T-helper 1 cell treated with Interleukin-12 subunit alpha and Interleukin-12 subunit beta and Interleukin-4 antibody, amounts not matched to agents 30 μg/mL and 1 μg/mL, for 36 hours (primary cell): ENCODE data around the gene PRRC2B.

Experiments
- H3K27ac Mint-ChIP-seq: one replicate; pipeline ENCODE4 v1.8.0; 2021; ENCODE audit warnings: mild to moderate bottlenecking, mixed read lengths
- H3K27me3 Mint-ChIP-seq: one replicate; pipeline ENCODE4 v1.8.0; 2021; ENCODE audit warnings: low read depth, mixed read lengths
- H3K36me3 Mint-ChIP-seq: one replicate; pipeline ENCODE4 v1.8.0; 2021; ENCODE audit warnings: low read depth, mixed read lengths
- H3K4me1 Mint-ChIP-seq: one replicate; pipeline ENCODE4 v1.8.0; 2021; ENCODE audit warnings: low read depth, mixed read lengths
- H3K4me3 Mint-ChIP-seq: one replicate; pipeline ENCODE4 v1.8.0; 2021; ENCODE audit warnings: mild to moderate bottlenecking, moderate library complexity, mixed read lengths
- H3K9me3 Mint-ChIP-seq: one replicate; pipeline ENCODE4 v1.8.0; 2021; ENCODE audit warnings: mixed read lengths

The PRRC2B gene

DNA sequence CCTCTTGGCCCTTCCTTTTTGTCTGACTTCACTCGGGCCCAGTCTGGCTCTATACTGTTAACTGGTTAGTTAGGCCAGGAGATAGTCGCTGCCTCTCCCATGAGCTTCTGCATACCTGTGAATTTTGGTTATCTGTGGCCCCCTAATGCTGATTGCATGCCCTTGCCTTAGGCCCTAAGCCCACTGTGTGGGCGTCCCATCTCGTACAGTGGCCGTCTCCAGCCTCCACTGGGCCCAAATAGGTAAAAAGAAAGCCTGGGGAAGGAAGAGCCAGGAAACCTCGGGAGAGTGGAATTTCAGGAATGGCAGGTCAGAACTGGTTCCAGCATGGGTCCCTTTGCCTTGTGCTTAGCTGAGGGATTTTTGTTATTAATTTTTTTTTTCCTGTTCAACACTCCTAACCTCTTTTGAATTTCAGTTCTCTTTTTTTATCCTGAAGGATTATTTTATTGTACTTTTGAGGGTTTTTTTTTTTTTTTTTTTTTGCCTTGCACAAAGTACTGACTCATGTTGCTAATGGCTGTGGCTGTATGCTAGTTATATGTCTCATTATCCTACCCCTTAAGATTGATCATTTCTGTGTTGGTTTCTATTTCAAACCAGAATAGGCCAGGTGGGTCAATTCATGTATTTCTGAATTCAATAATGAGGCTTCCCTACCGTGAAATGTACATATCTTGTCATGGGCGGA lies 3.4 kb downstream of the PRRC2B start:
- Mint-ChIP-seq H3K27ac (peak overlapping the region; percentile 75), H3K27me3 (no peaks in the 10 kb centered on the region), H3K36me3 (peaks cover 14% of the 10 kb centered on the region), H3K4me1 (peaks cover 63% of the 10 kb centered on the region), H3K9me3 (no peaks in the 10 kb centered on the region), H3K4me3 (peak overlapping the region; percentile 82)

DNA sequence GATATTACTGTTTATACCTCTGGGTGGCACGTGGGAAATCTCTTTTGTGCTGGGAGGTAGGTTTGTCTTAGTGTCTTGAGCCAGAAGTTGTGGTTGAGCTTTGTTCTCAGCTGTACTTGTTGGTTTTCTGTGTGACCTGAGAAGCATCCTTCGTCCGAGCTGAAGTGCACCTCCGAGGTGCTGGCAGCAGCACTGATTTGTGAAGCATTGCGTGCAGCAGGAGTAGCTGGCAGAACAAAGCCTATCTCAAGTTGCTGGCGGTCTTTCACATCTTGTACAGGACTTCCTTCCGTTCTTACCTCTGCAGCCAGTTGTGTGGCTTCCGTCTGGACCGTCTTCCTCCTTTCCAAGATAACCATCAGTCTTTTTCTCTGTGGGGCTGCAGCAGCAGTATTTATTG lies 4.3 kb downstream of the PRRC2B start:
- peak overlapping the region; percentile 75 for H3K27ac Mint-ChIP-seq
- H3K9me3 Mint-ChIP-seq: no peaks in the 10 kb centered on the region
- peaks cover 68% of the 10 kb centered on the region for H3K4me1 Mint-ChIP-seq
- no peaks in the 10 kb centered on the region for H3K27me3 Mint-ChIP-seq
- peak overlapping the region; percentile 82 for H3K4me3 Mint-ChIP-seq
- peaks cover 22% of the 10 kb centered on the region for H3K36me3 Mint-ChIP-seq

GRCh38 chr9:131399972-131400371 lies 6.1 kb downstream of the PRRC2B start:
- no peaks in the 10 kb centered on the region for H3K27me3 Mint-ChIP-seq
- peak overlapping the region; percentile 51 for H3K4me3 Mint-ChIP-seq
- peaks cover 28% of the 10 kb centered on the region for H3K36me3 Mint-ChIP-seq
- peaks cover 70% of the 10 kb centered on the region for H3K4me1 Mint-ChIP-seq
- H3K27ac Mint-ChIP-seq: peak overlapping the region; percentile 26
- no peaks in the 10 kb centered on the region for H3K9me3 Mint-ChIP-seq

DNA sequence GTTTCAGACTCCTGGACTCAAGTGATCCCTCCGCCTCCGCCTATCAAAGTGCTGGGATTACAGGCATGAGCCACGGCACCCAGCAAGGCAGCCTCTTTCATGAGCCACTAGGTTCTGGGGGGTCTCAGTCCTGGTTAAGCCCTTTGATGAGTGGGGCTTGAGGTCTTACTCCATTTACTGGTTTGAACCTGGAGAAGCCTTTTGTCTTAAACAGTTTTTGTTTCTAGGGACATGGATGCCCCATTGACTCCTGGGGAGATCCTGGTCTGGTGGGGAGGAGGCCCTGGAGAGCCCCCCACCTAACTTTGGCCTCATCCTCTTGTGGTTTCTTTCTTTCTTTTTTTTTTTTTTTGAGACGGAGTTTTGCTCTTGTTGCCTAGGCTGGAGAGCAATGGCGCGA lies 6.7 kb downstream of the PRRC2B start:
- Mint-ChIP-seq H3K27me3 (no peaks in the 10 kb centered on the region), H3K4me1 (peaks cover 70% of the 10 kb centered on the region), H3K36me3 (peaks cover 29% of the 10 kb centered on the region), H3K9me3 (no peaks in the 10 kb centered on the region), H3K27ac (no peak overlapping the region), H3K4me3 (no peak overlapping the region)

DNA sequence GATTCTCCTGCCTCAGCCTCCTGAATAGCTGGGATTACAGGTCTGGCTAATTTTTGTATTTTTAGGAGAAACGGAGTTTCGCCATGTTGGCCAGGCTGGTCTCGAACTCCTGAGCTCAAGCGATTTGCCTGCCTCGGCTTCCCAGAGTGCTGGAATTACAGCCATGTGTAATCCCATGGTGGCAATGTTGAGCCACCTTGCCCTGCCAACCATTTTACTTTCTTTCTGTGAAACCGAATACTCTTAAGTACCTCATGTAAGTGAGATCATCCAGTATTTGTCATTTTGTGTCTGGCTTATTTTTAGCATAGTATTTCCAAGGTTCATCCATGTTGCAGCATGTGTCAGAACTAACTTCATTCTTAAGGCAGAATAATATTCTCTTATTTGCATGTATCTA lies 8.2 kb downstream of the PRRC2B start:
- no peaks in the 10 kb centered on the region for H3K27me3 Mint-ChIP-seq
- peaks cover 73% of the 10 kb centered on the region for H3K4me1 Mint-ChIP-seq
- no peak overlapping the region for H3K4me3 Mint-ChIP-seq
- H3K27ac Mint-ChIP-seq: no peak overlapping the region
- H3K36me3 Mint-ChIP-seq: peaks cover 23% of the 10 kb centered on the region
- no peaks in the 10 kb centered on the region for H3K9me3 Mint-ChIP-seq

DNA sequence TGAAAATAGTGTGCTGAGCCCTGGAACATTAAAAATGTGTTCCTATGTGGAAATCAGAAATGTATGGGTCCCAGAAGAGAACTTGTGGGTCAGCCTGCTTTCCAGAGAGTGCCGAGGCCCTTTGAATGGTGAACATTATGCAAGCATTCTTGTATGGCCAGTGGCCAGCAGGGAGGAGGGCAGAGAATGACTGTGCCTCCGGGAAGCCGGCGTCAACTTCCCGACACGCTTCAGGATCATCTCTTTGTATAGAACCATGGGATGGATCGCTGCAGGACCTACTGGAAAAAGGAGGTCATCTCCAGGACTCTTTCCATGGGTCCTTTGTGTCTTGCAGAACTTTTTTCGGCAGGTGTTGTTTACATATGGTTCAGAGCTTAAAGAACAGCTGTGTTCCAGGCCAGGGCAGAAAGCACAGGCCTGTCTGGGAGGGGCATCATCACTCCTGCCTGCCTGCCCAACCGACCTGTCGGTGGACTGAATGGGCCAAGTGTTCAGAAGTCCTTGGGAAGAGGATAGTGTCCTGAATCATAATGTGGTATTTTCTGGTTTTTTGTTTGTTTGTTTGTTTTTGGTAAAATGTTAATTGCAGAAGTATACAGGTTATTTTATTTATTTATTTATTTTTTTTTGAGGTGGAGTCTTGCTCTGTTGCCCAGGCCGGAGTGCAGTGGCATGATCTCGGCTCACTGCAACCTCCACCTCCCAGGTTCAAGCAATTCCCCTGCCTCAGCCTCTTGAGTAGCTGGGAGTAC lies 9.0 kb downstream of the PRRC2B start:
- H3K9me3 Mint-ChIP-seq: no peaks in the 10 kb centered on the region
- peaks cover 22% of the 10 kb centered on the region for H3K36me3 Mint-ChIP-seq
- H3K4me3 Mint-ChIP-seq: peak overlapping the region; percentile 6
- H3K4me1 Mint-ChIP-seq: peaks cover 73% of the 10 kb centered on the region
- H3K27ac Mint-ChIP-seq: no peak overlapping the region
- H3K27me3 Mint-ChIP-seq: no peaks in the 10 kb centered on the region

GRCh38 chr9:131403493-131403773 lies 9.5 kb downstream of the PRRC2B start:
- H3K4me3 Mint-ChIP-seq: no peak overlapping the region
- H3K9me3 Mint-ChIP-seq: no peaks in the 10 kb centered on the region

DNA sequence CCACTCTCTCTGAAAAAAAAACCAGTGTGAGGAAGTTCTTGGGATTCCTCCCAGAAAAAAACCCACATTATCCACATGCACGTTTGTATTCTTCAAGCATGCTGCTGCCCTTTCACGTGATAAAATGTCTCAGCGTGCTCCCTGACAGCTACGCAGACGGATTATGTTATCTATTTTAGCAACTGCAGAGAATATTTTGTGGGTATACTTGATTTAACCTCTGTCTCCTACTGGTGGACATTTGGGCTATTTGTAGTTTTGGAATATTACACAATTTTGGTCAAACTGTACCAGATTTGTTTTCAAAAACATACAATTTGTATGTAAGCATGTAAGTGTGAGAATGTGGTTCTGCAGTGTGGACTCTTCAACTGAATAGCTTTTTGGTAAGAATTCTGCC lies 10.7 kb downstream of the PRRC2B start:
- Mint-ChIP-seq H3K9me3 (no peaks in the 10 kb centered on the region), H3K4me3 (peak overlapping the region; percentile 77), H3K36me3 (peaks cover 25% of the 10 kb centered on the region), H3K27me3 (no peaks in the 10 kb centered on the region), H3K27ac (peak overlapping the region; percentile 57), H3K4me1 (peaks cover 73% of the 10 kb centered on the region)

More at GRCh38 chr9:131403493-131403773, 9.5 kb downstream of the PRRC2B start:
- Mint-ChIP-seq H3K4me1 (peaks cover 73% of the 10 kb centered on the region), H3K27ac (no peak overlapping the region), H3K27me3 (no peaks in the 10 kb centered on the region), H3K36me3 (peaks cover 25% of the 10 kb centered on the region)

DNA sequence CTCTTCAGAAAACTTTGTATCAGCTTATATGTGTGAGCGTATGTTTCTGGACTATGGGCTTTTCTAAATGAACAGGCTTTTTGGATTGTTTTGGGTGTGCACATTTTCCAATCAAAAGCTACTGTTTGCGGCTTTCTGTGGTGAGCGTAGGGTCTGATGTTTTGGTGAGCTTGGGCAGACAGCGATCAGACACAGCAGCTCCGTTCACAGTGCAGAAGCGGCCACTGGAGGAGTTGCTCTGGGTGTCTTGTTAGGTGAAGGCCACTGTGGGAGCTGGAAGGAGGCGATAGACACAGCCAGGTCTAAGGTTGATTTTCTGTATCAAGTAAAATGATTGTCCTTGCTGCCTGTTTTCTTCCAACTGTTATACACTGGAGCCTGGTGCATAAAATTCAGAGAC lies 11.1 kb downstream of the PRRC2B start:
- H3K4me1 Mint-ChIP-seq: peaks cover 73% of the 10 kb centered on the region
- H3K36me3 Mint-ChIP-seq: peaks cover 24% of the 10 kb centered on the region
- peak overlapping the region; percentile 77 for H3K4me3 Mint-ChIP-seq

DNA sequence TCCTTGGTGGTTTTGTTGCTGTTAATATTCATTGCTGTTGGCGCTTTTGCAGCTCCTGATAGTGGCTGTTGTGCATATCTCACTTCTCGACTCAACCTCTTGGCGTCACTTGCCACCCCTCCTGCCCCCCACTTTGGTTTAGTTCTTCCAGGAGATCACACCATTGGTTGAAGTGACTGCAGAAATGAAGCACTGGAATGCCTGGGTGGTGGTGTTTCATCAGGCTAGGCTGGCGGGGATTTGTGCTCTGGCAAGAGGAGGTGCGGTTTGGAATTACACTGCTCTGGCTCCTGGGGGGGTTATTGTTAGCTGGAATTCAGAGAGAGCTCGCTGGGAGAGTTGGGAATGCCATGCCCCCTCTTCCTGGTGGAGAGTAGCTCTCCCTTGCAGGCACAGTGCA lies 11.5 kb downstream of the PRRC2B start:
- Mint-ChIP-seq H3K4me3 (peak overlapping the region; percentile 77), H3K27me3 (no peaks in the 10 kb centered on the region), H3K27ac (peak overlapping the region; percentile 57), H3K9me3 (no peaks in the 10 kb centered on the region), H3K4me1 (peaks cover 75% of the 10 kb centered on the region), H3K36me3 (peaks cover 25% of the 10 kb centered on the region)

More for the DNA sequence above, 11.1 kb downstream of the PRRC2B start:
- Mint-ChIP-seq H3K27me3 (no peaks in the 10 kb centered on the region), H3K27ac (peak overlapping the region; percentile 57), H3K9me3 (no peaks in the 10 kb centered on the region)

- Mint-ChIP-seq H3K9me3 (no peaks in the 10 kb centered on the region), H3K36me3 (peaks cover 26% of the 10 kb centered on the region), H3K27ac (peak overlapping the region; percentile 74), H3K4me1 (peaks cover 76% of the 10 kb centered on the region), H3K27me3 (no peaks in the 10 kb centered on the region), H3K4me3 (peak overlapping the region; percentile 77)
These were observed 12.1 kb downstream of the PRRC2B start for GRCh38 chr9:131405858-131406537.

DNA sequence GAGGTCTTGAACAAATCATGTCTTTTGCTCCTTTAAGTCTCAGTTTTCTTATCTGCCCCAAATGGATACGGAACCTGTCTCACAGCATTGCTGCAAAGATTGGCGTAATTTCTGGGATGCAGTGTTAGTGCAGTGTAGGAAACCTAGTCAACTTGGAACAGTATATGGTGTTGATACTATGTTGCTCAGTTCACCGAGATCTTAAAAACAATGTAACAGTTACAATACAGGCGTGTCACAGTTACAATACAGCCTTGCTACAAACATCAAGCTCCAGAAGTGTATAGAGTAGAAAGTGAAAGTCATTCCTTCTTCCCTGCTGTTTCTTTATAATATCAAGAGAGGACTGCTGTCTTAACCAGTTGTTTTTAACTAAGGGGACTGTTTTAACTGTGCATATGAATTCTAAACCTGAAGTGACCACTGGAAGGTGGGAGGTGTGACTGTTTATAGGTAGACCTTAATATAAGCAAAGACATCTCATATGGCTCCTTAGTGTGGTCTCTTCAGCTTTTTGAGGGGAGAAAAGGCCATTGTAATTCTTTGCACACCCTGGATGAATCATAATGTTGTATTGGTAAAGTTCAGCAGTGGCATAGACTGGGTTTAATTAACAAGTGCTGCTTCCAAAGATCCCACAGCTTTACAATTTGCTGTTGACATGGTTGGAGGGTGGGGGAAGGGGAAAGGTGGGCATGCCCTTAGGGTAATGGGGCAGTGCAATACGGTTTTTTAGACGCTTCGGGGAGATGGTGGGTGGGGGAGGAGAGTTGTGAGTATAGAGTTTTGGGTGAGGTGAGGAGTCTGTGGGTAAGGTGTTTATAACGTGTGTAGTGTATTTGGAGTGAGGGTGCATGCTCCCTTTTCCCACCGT lies 12.9 kb downstream of the PRRC2B start:
- H3K27me3 Mint-ChIP-seq: no peaks in the 10 kb centered on the region
- H3K36me3 Mint-ChIP-seq: peaks cover 26% of the 10 kb centered on the region
- H3K27ac Mint-ChIP-seq: peak overlapping the region; percentile 74
- no peaks in the 10 kb centered on the region for H3K9me3 Mint-ChIP-seq
- H3K4me3 Mint-ChIP-seq: peak overlapping the region; percentile 77
- H3K4me1 Mint-ChIP-seq: peaks cover 75% of the 10 kb centered on the region

DNA sequence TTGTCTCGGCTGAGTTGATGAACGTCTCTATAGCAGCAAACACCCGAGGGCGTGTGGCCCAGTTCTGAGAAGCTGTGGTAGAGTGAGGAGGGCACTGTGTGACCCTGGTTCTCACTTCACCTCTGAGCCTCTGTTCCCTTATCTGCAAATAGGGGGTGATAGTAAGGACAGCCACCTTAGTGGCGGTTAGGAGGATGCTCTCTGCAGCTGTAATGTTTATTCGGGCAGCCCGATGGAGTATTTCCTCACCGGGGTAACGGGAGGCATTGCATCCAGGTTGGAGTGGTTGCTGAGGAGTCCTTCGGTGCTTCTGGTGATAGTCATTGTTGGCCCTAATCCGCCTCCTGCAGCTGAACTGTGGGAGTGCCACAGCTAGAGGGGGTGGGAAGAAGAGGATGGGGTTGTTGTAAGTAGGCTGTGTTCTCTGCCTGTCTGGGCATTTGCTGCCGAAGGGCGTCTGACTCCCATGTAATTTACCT lies 13.9 kb downstream of the PRRC2B start:
- H3K27ac Mint-ChIP-seq: peak overlapping the region; percentile 74
- H3K4me3 Mint-ChIP-seq: peak overlapping the region; percentile 77
- H3K9me3 Mint-ChIP-seq: no peaks in the 10 kb centered on the region
- no peaks in the 10 kb centered on the region for H3K27me3 Mint-ChIP-seq
- H3K4me1 Mint-ChIP-seq: peaks cover 71% of the 10 kb centered on the region
- peaks cover 18% of the 10 kb centered on the region for H3K36me3 Mint-ChIP-seq

DNA sequence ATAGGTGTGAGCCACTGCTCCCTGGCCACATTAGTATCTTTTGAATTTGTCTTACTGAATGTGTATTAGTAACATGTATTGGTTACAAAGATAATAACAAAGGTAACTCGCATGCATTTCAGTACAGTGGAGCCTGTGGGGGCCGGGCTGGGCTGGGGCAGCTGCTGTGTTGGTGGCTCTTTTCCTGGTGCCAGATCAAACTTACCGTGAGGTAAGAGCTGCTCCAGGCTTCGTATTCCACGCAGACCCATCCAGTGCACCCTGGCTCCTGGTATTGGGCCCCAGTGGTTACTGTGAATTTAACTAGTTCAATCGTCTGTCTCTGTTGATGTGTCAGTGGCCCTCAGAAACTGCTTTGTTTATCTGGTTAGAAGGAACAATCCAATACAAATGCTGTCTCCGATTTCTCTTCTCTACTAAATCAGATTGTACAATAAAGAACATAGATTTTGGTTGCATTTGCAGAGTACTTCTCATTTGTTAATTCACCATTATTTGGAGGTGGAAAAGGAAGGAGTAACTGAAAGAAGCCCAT lies 15.6 kb downstream of the PRRC2B start:
- no peaks in the 10 kb centered on the region for H3K9me3 Mint-ChIP-seq
- H3K36me3 Mint-ChIP-seq: peaks cover 21% of the 10 kb centered on the region
- peaks cover 70% of the 10 kb centered on the region for H3K4me1 Mint-ChIP-seq
- peak overlapping the region; percentile 70 for H3K4me3 Mint-ChIP-seq
- peak overlapping the region; percentile 72 for H3K27ac Mint-ChIP-seq
- no peaks in the 10 kb centered on the region for H3K27me3 Mint-ChIP-seq
